ENCODE data around the gene PTPRN. TPM values are rescaled to one million over a fixed set of nuclear protein-coding genes. Genes with fewer than 3 reads are reported as not detected.
A peak's percentile ranks its signal among the peaks of the same experiment; 100 is the strongest.

PTPRN gene
- total and polyA plus RNA-seq, 2 donors, result 0.14 to 0.41 TPM

- peaks cover 23 to 65% of the 10 kb centered on the region in 2 donors for H3K4me1 ChIP-seq (ENCODE audit: control insufficient read depth in 2 of 2, insufficient read depth in 2 of 2, low read length in 2 of 2)
- peaks cover 40 to 63% of the 10 kb centered on the region in 2 donors for H3K27me3 ChIP-seq (ENCODE audit: control insufficient read depth in 2 of 2, insufficient read depth in 1 of 2, low read length in 1 of 2)
- peak within 1 kb of the TSS; percentile 60 to 74 for H3K4me3 ChIP-seq (ENCODE audit: low read length in 2 of 2)
- WGBS, result 1% methylated on average over 49 of the region's 49 CpGs
- H3K9me3 ChIP-seq (ENCODE audit: control insufficient read depth in 2 of 2, insufficient read depth in 1 of 2, low read length in 1 of 2), result peaks cover 0 to 5% of the 10 kb centered on the region in 2 donors
- peak in 3 of 9 donors; percentile 34 to 53 (median 36) for DNase-seq (ENCODE audit: low read depth in 6 of 9, low spot score in 9 of 9)
- peak within 1 kb of the TSS in 1 of 2 donors; percentile 86 for H3K27ac ChIP-seq (ENCODE audit: low read depth in 1 of 2, low read length in 1 of 2)
- peaks cover 15 to 22% of the 10 kb centered on the region in 2 donors for H3K36me3 ChIP-seq (ENCODE audit: control insufficient read depth in 2 of 2, insufficient read depth in 2 of 2, low read length in 1 of 2)
These were observed 56.1 kb downstream of the PTPRN start, which contains the start of gene TUBA4B for GRCh38 chr2:219252900-219253752. TSS of gene TUBA4B (plus strand) at chr2:219253243. CDS start at chr2:219253408, 165 bp downstream.

- peaks cover 21 to 22% of the 10 kb centered on the region in 2 donors for H3K36me3 ChIP-seq (ENCODE audit: control insufficient read depth in 2 of 2, insufficient read depth in 2 of 2, low read length in 1 of 2)
- H3K9me3 ChIP-seq (ENCODE audit: control insufficient read depth in 2 of 2, insufficient read depth in 1 of 2, low read length in 1 of 2), result peaks cover 0 to 5% of the 10 kb centered on the region in 2 donors
- peaks cover 24 to 71% of the 10 kb centered on the region in 2 donors for H3K4me1 ChIP-seq (ENCODE audit: control insufficient read depth in 2 of 2, insufficient read depth in 2 of 2, low read length in 2 of 2)
- DNase-seq (ENCODE audit: low read depth in 6 of 9, low spot score in 9 of 9), result peak in 1 of 9 donors; percentile 32
- peak overlapping the region; percentile 60 to 74 for H3K4me3 ChIP-seq (ENCODE audit: low read length in 2 of 2)
- 11% methylated on average over 9 of the region's 9 CpGs for WGBS
- peaks cover 40 to 61% of the 10 kb centered on the region in 2 donors for H3K27me3 ChIP-seq (ENCODE audit: control insufficient read depth in 2 of 2, insufficient read depth in 1 of 2, low read length in 1 of 2)
- peak overlapping the region in 1 of 2 donors; percentile 86 for H3K27ac ChIP-seq (ENCODE audit: low read depth in 1 of 2, low read length in 1 of 2)
These were observed 56.7 kb downstream of the PTPRN start for GRCh38 chr2:219252570-219252899.

- DNase-seq (ENCODE audit: low read depth in 6 of 9, low spot score in 9 of 9), result no peak
- peak overlapping the region in 1 of 2 donors; percentile 36 for H3K27ac ChIP-seq (ENCODE audit: low read depth in 1 of 2, low read length in 1 of 2)
- H3K36me3 ChIP-seq (ENCODE audit: control insufficient read depth in 2 of 2, insufficient read depth in 2 of 2, low read length in 1 of 2), result peaks cover 21 to 22% of the 10 kb centered on the region in 2 donors
- peaks cover 29 to 76% of the 10 kb centered on the region in 2 donors for H3K4me1 ChIP-seq (ENCODE audit: control insufficient read depth in 2 of 2, insufficient read depth in 2 of 2, low read length in 2 of 2)
- WGBS, result 94% methylated on average over 5 of the region's 5 CpGs
- peaks cover 0 to 5% of the 10 kb centered on the region in 2 donors for H3K9me3 ChIP-seq (ENCODE audit: control insufficient read depth in 2 of 2, insufficient read depth in 1 of 2, low read length in 1 of 2)
- peaks cover 40 to 59% of the 10 kb centered on the region in 2 donors for H3K27me3 ChIP-seq (ENCODE audit: control insufficient read depth in 2 of 2, insufficient read depth in 1 of 2, low read length in 1 of 2)
- peak overlapping the region; percentile 60 to 74 for H3K4me3 ChIP-seq (ENCODE audit: low read length in 2 of 2)
These were observed 57.1 kb downstream of the PTPRN start for GRCh38 chr2:219252084-219252483.

GRCh38 chr2:219251656-219252055 lies 57.5 kb downstream of the PTPRN start:
- peak overlapping the region in 1 of 2 donors; percentile 74 for H3K4me3 ChIP-seq (ENCODE audit: low read length in 2 of 2)

GRCh38 chr2:219250049-219250781 lies 59.0 kb downstream of the PTPRN start:
- 93% methylated on average over 22 of the region's 22 CpGs for WGBS
- Histone ChIP-seq H3K36me3 (ENCODE audit: control insufficient read depth in 2 of 2, insufficient read depth in 2 of 2, low read length in 1 of 2) (peaks cover 23 to 24% of the 10 kb centered on the region in 2 donors), H3K27ac (ENCODE audit: low read depth in 1 of 2, low read length in 1 of 2) (peak overlapping the region; percentile 78 to 94), H3K4me1 (ENCODE audit: control insufficient read depth in 2 of 2, insufficient read depth in 2 of 2, low read length in 2 of 2) (peaks cover 43 to 90% of the 10 kb centered on the region in 2 donors), H3K9me3 (ENCODE audit: control insufficient read depth in 2 of 2, insufficient read depth in 1 of 2, low read length in 1 of 2) (peaks cover 0 to 8% of the 10 kb centered on the region in 2 donors), H3K4me3 (ENCODE audit: low read length in 2 of 2) (peak overlapping the region in 1 of 2 donors; percentile 27), H3K27me3 (ENCODE audit: control insufficient read depth in 2 of 2, insufficient read depth in 1 of 2, low read length in 1 of 2) (peaks cover 28 to 41% of the 10 kb centered on the region in 2 donors)
- no peak for DNase-seq (ENCODE audit: low read depth in 6 of 9, low spot score in 9 of 9)

More at GRCh38 chr2:219251656-219252055, 57.5 kb downstream of the PTPRN start:
- 92% methylated on average over 6 of the region's 6 CpGs for WGBS
- Histone ChIP-seq H3K9me3 (ENCODE audit: control insufficient read depth in 2 of 2, insufficient read depth in 1 of 2, low read length in 1 of 2) (peaks cover 0 to 5% of the 10 kb centered on the region in 2 donors), H3K36me3 (ENCODE audit: control insufficient read depth in 2 of 2, insufficient read depth in 2 of 2, low read length in 1 of 2) (peaks cover 22 to 23% of the 10 kb centered on the region in 2 donors), H3K27me3 (ENCODE audit: control insufficient read depth in 2 of 2, insufficient read depth in 1 of 2, low read length in 1 of 2) (peaks cover 38 to 56% of the 10 kb centered on the region in 2 donors), H3K4me1 (ENCODE audit: control insufficient read depth in 2 of 2, insufficient read depth in 2 of 2, low read length in 2 of 2) (peaks cover 32 to 80% of the 10 kb centered on the region in 2 donors), H3K27ac (ENCODE audit: low read depth in 1 of 2, low read length in 1 of 2) (no peak overlapping the region)
- DNase-seq (ENCODE audit: low read depth in 6 of 9, low spot score in 9 of 9), result no peak

- peak overlapping the region in 1 of 2 donors; percentile 27 for H3K4me3 ChIP-seq (ENCODE audit: low read length in 2 of 2)
- peaks cover 25 to 33% of the 10 kb centered on the region in 2 donors for H3K27me3 ChIP-seq (ENCODE audit: control insufficient read depth in 2 of 2, insufficient read depth in 1 of 2, low read length in 1 of 2)
- H3K27ac ChIP-seq (ENCODE audit: low read depth in 1 of 2, low read length in 1 of 2), result peak overlapping the region; percentile 78 to 94
- DNase-seq (ENCODE audit: low read depth in 6 of 9, low spot score in 9 of 9), result peak in 2 of 9 donors; percentile 38 to 66
- H3K36me3 ChIP-seq (ENCODE audit: control insufficient read depth in 2 of 2, insufficient read depth in 2 of 2, low read length in 1 of 2), result peaks cover 23 to 24% of the 10 kb centered on the region in 2 donors
- H3K4me1 ChIP-seq (ENCODE audit: control insufficient read depth in 2 of 2, insufficient read depth in 2 of 2, low read length in 2 of 2), result peaks cover 47 to 90% of the 10 kb centered on the region in 2 donors
- 37% methylated on average over 7 of the region's 7 CpGs for WGBS
- H3K9me3 ChIP-seq (ENCODE audit: control insufficient read depth in 2 of 2, insufficient read depth in 1 of 2, low read length in 1 of 2), result peaks cover 0 to 10% of the 10 kb centered on the region in 2 donors
These were observed 59.8 kb downstream of the PTPRN start for GRCh38 chr2:219249203-219249980.

- no peak for DNase-seq (ENCODE audit: low read depth in 6 of 9, low spot score in 9 of 9)
- Histone ChIP-seq H3K9me3 (ENCODE audit: control insufficient read depth in 2 of 2, insufficient read depth in 1 of 2, low read length in 1 of 2) (peaks cover 0 to 10% of the 10 kb centered on the region in 2 donors), H3K4me1 (ENCODE audit: control insufficient read depth in 2 of 2, insufficient read depth in 2 of 2, low read length in 2 of 2) (peaks cover 46 to 86% of the 10 kb centered on the region in 2 donors), H3K27ac (ENCODE audit: low read depth in 1 of 2, low read length in 1 of 2) (peak overlapping the region; percentile 78 to 94), H3K36me3 (ENCODE audit: control insufficient read depth in 2 of 2, insufficient read depth in 2 of 2, low read length in 1 of 2) (peaks cover 23 to 24% of the 10 kb centered on the region in 2 donors), H3K27me3 (ENCODE audit: control insufficient read depth in 2 of 2, insufficient read depth in 1 of 2, low read length in 1 of 2) (peaks cover 20 to 27% of the 10 kb centered on the region in 2 donors), H3K4me3 (ENCODE audit: low read length in 2 of 2) (peak overlapping the region in 1 of 2 donors; percentile 27)
- 86% methylated on average over 2 of the region's 2 CpGs for WGBS
These were observed 60.4 kb downstream of the PTPRN start for GRCh38 chr2:219248845-219249202.

Measured in thymus (tissue), 11 donors.